A549 (cell line): ENCODE measurements around the gene TCF7L2. TPM values are rescaled to one million over a fixed set of nuclear protein-coding genes. Genes with fewer than 3 reads are reported as not detected.

Experiments
- ATAC-seq, 2 experiments: fragments of 200-7000 bp in 1 of 2; fragments of >200 bp in 1 of 2; cut with Nextera tagmentation in 1 of 2; cut with Tn5 transposase in 1 of 2; 3 replicates each; pipeline versions ENCODE4 v1.8.0 to v1.9.1; 2018 to 2020; ENCODE audit warnings: mild to moderate bottlenecking in 1 of 2, moderate library complexity in 1 of 2
- CTCF ChIA-PET: fragments of 300-600 bp; sonication (Branson Sonifier 250); formaldehyde crosslinking; extraction: SDS; loops from one replicate; lab custom pipeline; 2021; ENCODE audit warnings: antibody characterized with exemption, inconsistent platforms; lab: Yijun Ruan, JAX
- POLR2A ChIA-PET: fragments of 350-600 bp; formaldehyde crosslinking; extraction: SDS; loops from one replicate; lab custom pipeline; 2021; ENCODE audit warnings: antibody characterized with exemption, inconsistent platforms; lab: Yijun Ruan, JAX
- DNase-seq, 2 experiments: peaks; one replicate each; pipeline versions ENCODE4 v3.0.0 to v3.0.0-alpha.2; 2011 to 2016; ENCODE audit warnings: low read depth in 1 of 2, low spot score in 1 of 2
- FAIRE-seq: peaks from 2 replicates; lab custom pipeline; 2011; peaks lifted over from hg19 to GRCh38; lab: Jason Lieb, UNC
- H3K27ac ChIP-seq, 2 experiments: fragments of >200 bp; sonication (Bioruptor Twin); formaldehyde crosslinking; 3 replicates each; pipeline ENCODE4 v1.5.1; 2016 to 2017
- H3K4me1 ChIP-seq: fragments of >200 bp; sonication (Bioruptor Twin); formaldehyde crosslinking; 3 replicates; pipeline ENCODE4 v1.6.1; 2016
- H3K4me2 ChIP-seq: fragments of >200 bp; sonication (Bioruptor Twin); formaldehyde crosslinking; 3 replicates; pipeline ENCODE4 v1.6.1; 2016
- H3K4me3 ChIP-seq: fragments of >200 bp; sonication (Bioruptor Twin); formaldehyde crosslinking; 3 replicates; pipeline ENCODE4 v1.5.1; 2016
- H3K9me3 ChIP-seq: fragments of >200 bp; sonication (Bioruptor Twin); formaldehyde crosslinking; 3 replicates; pipeline ENCODE4 v1.6.1; 2016
- CEBPB ChIP-seq, 2 experiments: fragments of >200 bp in 1 of 2; sonication (Bioruptor Twin) in 1 of 2; formaldehyde crosslinking in 1 of 2; IDR thresholded peaks; 2 replicates each; pipeline ENCODE4 v1.6.1; 2012 to 2016
- CHD4 ChIP-seq: fragments of 200-600 bp; sonication (generic); IDR thresholded peaks from 2 replicates; pipeline ENCODE4 v1.6.1; 2016; ENCODE audit warnings: antibody characterized with exemption, mild to moderate bottlenecking, borderline replicate concordance
- FOSB ChIP-seq: fragments of 250-450 bp; sonication (Bioruptor Pico); IDR thresholded peaks from 2 replicates; pipeline ENCODE4 v1.5.0; 2020; ENCODE audit warnings: mild to moderate bottlenecking, moderate library complexity
- FOSL2 ChIP-seq, 2 experiments: fragments of 450-650 bp in 1 of 2; fragments of >200 bp in 1 of 2; sonication (Bioruptor Twin) in 1 of 2; formaldehyde crosslinking; IDR thresholded peaks; 2 replicates each; pipeline versions ENCODE4 v1.5.0 to v1.6.1; 2016 to 2020; ENCODE audit warnings: mild to moderate bottlenecking in 1 of 2, moderate library complexity in 1 of 2
- HEYL ChIP-seq: fragments of 250-450 bp; sonication (Bioruptor Pico); IDR thresholded peaks from 2 replicates; pipeline ENCODE4 v1.8.0; 2021; ENCODE audit warnings: mild to moderate bottlenecking, moderate library complexity
- HMGXB4 ChIP-seq: fragments of 250-450 bp; sonication (Bioruptor Pico); IDR thresholded peaks from 2 replicates; pipeline ENCODE4 v1.5.0; 2021; ENCODE audit warnings: mild to moderate bottlenecking, moderate library complexity, borderline replicate concordance
- HOXA7 ChIP-seq: fragments of 250-450 bp; sonication (Bioruptor Pico); IDR thresholded peaks from 2 replicates; pipeline ENCODE4 v1.5.0; 2020; ENCODE audit warnings: mild to moderate bottlenecking, moderate library complexity
- HOXB5 ChIP-seq: fragments of 250-450 bp; sonication (Bioruptor Pico); IDR thresholded peaks from 2 replicates; pipeline ENCODE4 v1.5.0; 2020; ENCODE audit warnings: mild to moderate bottlenecking, moderate library complexity
- KDM5A ChIP-seq: fragments of 200-600 bp; sonication (generic); IDR thresholded peaks from 2 replicates; pipeline ENCODE4 v1.6.1; 2016; ENCODE audit warnings: antibody characterized with exemption, mild to moderate bottlenecking
- MAFK ChIP-seq: fragments of 450-650 bp; IDR thresholded peaks from 2 replicates; pipeline ENCODE4 v1.6.1; 2014; ENCODE audit not compliant: partially characterized antibody
- MYC ChIP-seq: IDR thresholded peaks from 2 replicates; pipeline ENCODE4 v1.6.1; 2012; ENCODE audit warnings: mild to moderate bottlenecking, inconsistent platforms, low read length, improper control_type of control experiment, borderline replicate concordance
- RAD21 ChIP-seq, 2 experiments: fragments of >200 bp in 1 of 2; sonication (Bioruptor Twin) in 1 of 2; formaldehyde crosslinking in 1 of 2; IDR thresholded peaks in 1 of 2; conservative IDR thresholded peaks in 1 of 2; 2 replicates in 1 of 2; 3 replicates in 1 of 2; pipeline ENCODE4 v1.6.1; 2012 to 2018; ENCODE audit warnings: inconsistent platforms in 1 of 2
- REST ChIP-seq: fragments of 200-600 bp; sonication (generic); IDR thresholded peaks from 2 replicates; pipeline ENCODE4 v1.6.1; 2016; ENCODE audit warnings: antibody characterized with exemption, mild to moderate bottlenecking, moderate library complexity
- ZC3H11A ChIP-seq: fragments of 450-650 bp; IDR thresholded peaks from 2 replicates; pipeline ENCODE4 v1.6.1; 2014; ENCODE audit warnings: antibody characterized with exemption, mild to moderate bottlenecking
- WGBS: methylation state at CpG from one replicate; pipeline ENCODE4 v1.1.6; 2017; ENCODE audit errors: missing lambda C conversion rate; 5-methylcytosine and 5-hydroxymethylcytosine counted together
- polyA plus RNA-seq, 4 experiments: library from polyadenylated mRNA; depleted of rRNA in 3 of 4; stranded (reverse); fragments of >200 nt; fragmentation: RNase III in 1 of 4; extraction: RNeasy Plus Mini Kit Qiagen cat#74134 plus additional on column Dnase treatment in 1 of 4; gene quantifications; 2 replicates in 3 of 4; 3 replicates in 1 of 4; pipeline ENCODE4 v1.2.3, GENCODE V29; 2011 to 2017

Gene TCF7L2
- polyA plus RNA-seq, 2 of the 4 experiments (the other 2 are of a cell fraction) = 11.3 to 14.5 TPM

- ATAC-seq = no peak
- Histone ChIP-seq H3K4me3 (no peak overlapping the region), H3K27ac (peak overlapping the region; percentile 18 to 48; a peak in 3 of 6 replicates)
- TF ChIP-seq MYC = no peak
- TF ChIP-seq, all 56 proteins: peak for 0
- WGBS = 69% methylated on average over 5 of the region's 5 CpGs
- Histone ChIP-seq H3K4me2 (peak overlapping the region; percentile 23; the same call in 1 of the 3 replicates), H3K4me1 (peaks cover 56% of the 10 kb centered on the region), H3K9me3 (no peaks in the 10 kb centered on the region)
- ChIA-PET CTCF (interaction anchor here (0.5 to 1.7 kb wide), 2 partner anchors 13 to 58 kb away, joined by 3 read pairs; no protein-coding TSS in a partner anchor), POLR2A (no interaction called here)
- DNase-seq (no peak), FAIRE-seq (no peak)
Observed at GRCh38 chr10:113041841-113042750, 92.0 kb downstream of the TCF7L2 start.

GRCh38 chr10:113042868-113043267, 92.8 kb downstream of the TCF7L2 start:
- TF ChIP-seq ZC3H11A = no peak
- no peak for TF ChIP-seq FOSL2 (IDR thresholded peaks at IDR 0.05)
- no peak for TF ChIP-seq FOSL2 (CRISPR knock-in tag; IDR thresholded peaks at IDR 0.05)
- no peak for TF ChIP-seq MYC
- TF ChIP-seq FOSB = no peak
- TF ChIP-seq REST = no peak
- no peak for TF ChIP-seq MAFK
- no peak for TF ChIP-seq HOXA7 (CRISPR knock-in tag)
- no peak for TF ChIP-seq HOXB5
- TF ChIP-seq HMGXB4 (CRISPR knock-in tag) = no peak
- TF ChIP-seq HEYL (CRISPR knock-in tag) = no peak
- no peak for TF ChIP-seq CEBPB (IDR thresholded peaks at IDR 0.05)
- no peak for TF ChIP-seq CHD4
- TF ChIP-seq RAD21 (conservative IDR thresholded peaks at IDR 0.05 in 1 of 2, IDR thresholded peaks at IDR 0.05 in 1 of 2) = no peak
- TF ChIP-seq KDM5A = no peak
- no peak for FAIRE-seq
- WGBS = 95% methylated on average over 7 of the region's 7 CpGs
- H3K9me3 ChIP-seq = no peaks in the 10 kb centered on the region
- ATAC-seq = no peak
- no peak overlapping the region; the same call in 2 of the 3 replicates for H3K4me2 ChIP-seq
- ChIA-PET POLR2A (no interaction called here), CTCF (interaction anchor here (1.7 kb wide), 1 partner anchor 13 kb away, joined by 3 read pairs; no protein-coding TSS in a partner anchor)
- H3K4me1 ChIP-seq = peaks cover 60% of the 10 kb centered on the region
- H3K27ac ChIP-seq = peak overlapping the region in 1 of 2 experiments; percentile 26; a peak in 1 of 6 replicates
- DNase-seq = no peak
- H3K4me3 ChIP-seq = no peak overlapping the region
